ENCODE measurements around the gene HEATR1.

DNA sequence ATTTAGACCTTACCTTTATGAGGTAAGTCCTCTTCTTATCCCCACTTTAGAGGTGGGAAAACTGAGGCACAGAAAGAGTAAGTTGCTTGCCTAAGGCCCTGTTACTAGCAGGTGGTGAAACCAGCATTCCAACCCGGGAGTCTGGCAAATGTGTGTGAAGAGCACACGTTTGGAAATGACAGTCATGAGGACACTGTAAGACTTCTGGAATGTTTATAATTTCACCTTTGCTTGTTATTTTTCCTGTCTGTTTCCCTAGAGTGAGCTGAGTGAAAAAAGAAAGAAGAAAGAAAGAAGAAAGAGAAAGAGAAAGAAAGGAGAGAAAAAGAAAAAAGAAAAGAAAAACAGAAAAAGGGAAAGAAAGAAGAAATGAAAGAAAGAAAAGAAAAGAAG lies 101.7 kb downstream of the HEATR1 start:
- TF ChIP-seq, protein P1, sequence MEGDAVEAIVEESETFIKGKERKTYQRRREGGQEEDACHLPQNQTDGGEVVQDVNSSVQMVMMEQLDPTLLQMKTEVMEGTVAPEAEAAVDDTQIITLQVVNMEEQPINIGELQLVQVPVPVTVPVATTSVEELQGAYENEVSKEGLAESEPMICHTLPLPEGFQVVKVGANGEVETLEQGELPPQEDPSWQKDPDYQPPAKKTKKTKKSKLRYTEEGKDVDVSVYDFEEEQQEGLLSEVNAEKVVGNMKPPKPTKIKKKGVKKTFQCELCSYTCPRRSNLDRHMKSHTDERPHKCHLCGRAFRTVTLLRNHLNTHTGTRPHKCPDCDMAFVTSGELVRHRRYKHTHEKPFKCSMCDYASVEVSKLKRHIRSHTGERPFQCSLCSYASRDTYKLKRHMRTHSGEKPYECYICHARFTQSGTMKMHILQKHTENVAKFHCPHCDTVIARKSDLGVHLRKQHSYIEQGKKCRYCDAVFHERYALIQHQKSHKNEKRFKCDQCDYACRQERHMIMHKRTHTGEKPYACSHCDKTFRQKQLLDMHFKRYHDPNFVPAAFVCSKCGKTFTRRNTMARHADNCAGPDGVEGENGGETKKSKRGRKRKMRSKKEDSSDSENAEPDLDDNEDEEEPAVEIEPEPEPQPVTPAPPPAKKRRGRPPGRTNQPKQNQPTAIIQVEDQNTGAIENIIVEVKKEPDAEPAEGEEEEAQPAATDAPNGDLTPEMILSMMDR (IDR thresholded peaks at IDR 0.05 in 4 of 5, conservative IDR thresholded peaks at IDR 0.05 in 1 of 5): no peak
- no peak for TF ChIP-seq POLR2A (IDR thresholded peaks at IDR 0.05)
